Neutrophil (primary cell): ENCODE measurements around the gene NBEA.

Experiments
- H3K27ac ChIP-seq: fragments of 200-600 bp; sonication (generic); 2 replicates; pipeline ENCODE4 v1.5.1; 2016; ENCODE audit warnings: mild to moderate bottlenecking, moderate library complexity
- H3K27me3 ChIP-seq: fragments of 200-600 bp; sonication (generic); 2 replicates; pipeline ENCODE4 v1.6.0; 2016; ENCODE audit warnings: mild to moderate bottlenecking
- H3K36me3 ChIP-seq: fragments of 200-600 bp; sonication (generic); 2 replicates; pipeline ENCODE4 v1.5.1; 2017
- H3K4me1 ChIP-seq, 2 experiments: fragments of 200-600 bp in 1 of 2; sonication (generic) in 1 of 2; 1 replicate in 1 of 2; 2 replicates in 1 of 2; pipeline versions ENCODE4 v1.5.1 to v1.6.1; 2013 to 2016; ENCODE audit warnings: low read depth in 1 of 2, low read length in 1 of 2, mild to moderate bottlenecking in 1 of 2, moderate library complexity in 1 of 2; ENCODE audit not compliant: control insufficient read depth in 1 of 2, insufficient read depth in 1 of 2
- H3K4me3 ChIP-seq, 2 experiments: fragments of 200-600 bp in 1 of 2; sonication (generic) in 1 of 2; 1 replicate in 1 of 2; 2 replicates in 1 of 2; pipeline ENCODE4 v1.5.1; 2013 to 2016; ENCODE audit warnings: low read depth in 1 of 2, low read length in 1 of 2, mild to moderate bottlenecking in 1 of 2, moderate library complexity in 1 of 2
- H3K9me3 ChIP-seq: fragments of 200-600 bp; sonication (generic); 2 replicates; pipeline ENCODE4 v1.5.1; 2016
- CTCF ChIP-seq: fragments of 200-600 bp; sonication (generic); IDR thresholded peaks from 2 replicates; pipeline ENCODE4 v1.5.1; 2016; ENCODE audit warnings: antibody characterized with exemption

The NBEA gene

GRCh38 chr13:35552172-35552844 is 610.2 kb downstream of the NBEA start:
- H3K27me3 ChIP-seq: no peaks in the 10 kb centered on the region
- TF ChIP-seq CTCF: no peak
- no peak overlapping the region for H3K4me3 ChIP-seq
- no peaks in the 10 kb centered on the region for H3K36me3 ChIP-seq
- H3K4me1 ChIP-seq: no peaks in the 10 kb centered on the region
- H3K27ac ChIP-seq: no peak overlapping the region
- H3K9me3 ChIP-seq: no peaks in the 10 kb centered on the region

- no peaks in the 10 kb centered on the region for H3K4me1 ChIP-seq
- H3K9me3 ChIP-seq: no peaks in the 10 kb centered on the region
- H3K36me3 ChIP-seq: no peaks in the 10 kb centered on the region
- no peak overlapping the region for H3K4me3 ChIP-seq
- H3K27ac ChIP-seq: no peak overlapping the region
- TF ChIP-seq CTCF: no peak
- H3K27me3 ChIP-seq: no peaks in the 10 kb centered on the region
Measured at GRCh38 chr13:35554972-35555623, 613.0 kb downstream of the NBEA start.

- no peaks in the 10 kb centered on the region for H3K9me3 ChIP-seq
- H3K4me3 ChIP-seq: no peak overlapping the region
Measured at GRCh38 chr13:35557475-35557874, 615.4 kb downstream of the NBEA start.

GRCh38 chr13:35561540-35561939 is 619.5 kb downstream of the NBEA start:
- H3K27me3 ChIP-seq: no peaks in the 10 kb centered on the region
- no peaks in the 10 kb centered on the region for H3K9me3 ChIP-seq
- TF ChIP-seq CTCF: no peak
- H3K4me3 ChIP-seq: no peak overlapping the region
- H3K36me3 ChIP-seq: no peaks in the 10 kb centered on the region
- no peaks in the 10 kb centered on the region for H3K4me1 ChIP-seq
- no peak overlapping the region for H3K27ac ChIP-seq

More at GRCh38 chr13:35557475-35557874, 615.4 kb downstream of the NBEA start:
- Histone ChIP-seq H3K27ac (no peak overlapping the region), H3K27me3 (no peaks in the 10 kb centered on the region), H3K4me1 (no peaks in the 10 kb centered on the region), H3K36me3 (no peaks in the 10 kb centered on the region)
- TF ChIP-seq CTCF: no peak

GRCh38 chr13:35565273-35565672 is 623.2 kb downstream of the NBEA start:
- Histone ChIP-seq H3K36me3 (no peaks in the 10 kb centered on the region), H3K27me3 (no peaks in the 10 kb centered on the region), H3K4me1 (no peaks in the 10 kb centered on the region), H3K4me3 (no peak overlapping the region), H3K27ac (no peak overlapping the region), H3K9me3 (no peaks in the 10 kb centered on the region)
- TF ChIP-seq CTCF: no peak
